Measurements from ENCODE around the gene TPM1. TPM values are rescaled to one million over a fixed set of nuclear protein-coding genes. Genes with fewer than 3 reads are reported as not detected.

Gene TPM1
- total and polyA plus RNA-seq, 10 of the 15 experiments (the other 5 are each of a cell fraction or from before 2014, with no cell fraction given), result 0.43 to 10.0 (median 2.4) TPM

- Histone ChIP-seq H3K4me2 (ENCODE audit: control insufficient read depth, insufficient read depth) (no peak overlapping the region), H3K4me1 (ENCODE audit: control insufficient read depth, insufficient read depth, low read length) (no peaks in the 10 kb centered on the region), H2AFZ (ENCODE audit: control insufficient read depth, low read depth, low read length) (no peak overlapping the region), H3K27me3 (replicated peaks in 1 of 2; ENCODE audit: control insufficient read depth in 2 of 2, insufficient read depth in 2 of 2, low read length in 1 of 2) (no peaks in the 10 kb centered on the region; a peak in 2 of 4 replicates), H3K4me3 (no peak overlapping the region), H3K36me3 (ENCODE audit: control insufficient read depth in 2 of 2, insufficient read depth in 2 of 2, low read length in 1 of 2) (no peaks in the 10 kb centered on the region), H3K79me2 (ENCODE audit: control insufficient read depth, insufficient read depth, low read length) (no peaks in the 10 kb centered on the region), H3K27ac (ENCODE audit: control insufficient read depth, insufficient read depth) (no peak overlapping the region), H3K9ac (ENCODE audit: control insufficient read depth, insufficient read depth, low read length) (no peak overlapping the region), H3K9me3 (replicated peaks; ENCODE audit: control insufficient read depth, insufficient read depth, low read length) (no peaks in the 10 kb centered on the region), H4K20me1 (ENCODE audit: control insufficient read depth, insufficient read depth) (no peaks in the 10 kb centered on the region)
- ChIA-PET RAD21 (ENCODE audit: unreplicated experiment) (interaction anchor here (0.5 to 5.4 kb wide), 9 partner anchors 46 to 973 kb away, joined by 3 to 39 read pairs (median 3); no protein-coding TSS in a partner anchor), POLR2A (no interaction called here), SMC1A (ENCODE audit: uncharacterized antibody, unreplicated experiment) (interaction anchor here (0.7 to 4.8 kb wide), 9 partner anchors 9 to 308 kb away, joined by 3 to 27 read pairs (median 3); no protein-coding TSS in a partner anchor), CTCF (interaction anchor here (0.6 to 6.3 kb wide), 24 partner anchors 20 to 352 kb away, joined by 3 to 107 read pairs (median 4); no protein-coding TSS in a partner anchor)
- intact Hi-C loops (cut with micrococcal nuclease; ENCODE audit: unreplicated experiment) (no loop called here), in situ Hi-C loops (cut with MboI) (loop anchor here (10.0 kb wide), 1 partner anchor 250 kb away; no protein-coding TSS in a partner anchor)
- 3% methylated on average over 2 of the region's 2 CpGs for WGBS (ENCODE audit: insufficient coverage, insufficient replicate concordance, low lambda C conversion rate, missing lambda C conversion rate)
- DNase-seq (ENCODE audit: low read depth, low spot score) (no peak), ATAC-seq (no peak), FAIRE-seq (no peak)
- TF ChIP-seq RB1 (IDR thresholded peaks at IDR 0.05; ENCODE audit: borderline replicate concordance) (no peak), SUZ12 (IDR thresholded peaks at IDR 0.05; ENCODE audit: unreplicated experiment) (no peak), GABPA (IDR thresholded peaks at IDR 0.05; ENCODE audit: low read depth) (no peak), GATAD2B (conservative IDR thresholded peaks at IDR 0.05; ENCODE audit: low read depth) (no peak), MTA3 (IDR thresholded peaks at IDR 0.05; ENCODE audit: borderline replicate concordance, low read length) (no peak), KAT2A (conservative IDR thresholded peaks at IDR 0.05; ENCODE audit: control insufficient read depth, low read depth, low read length) (no peak), ZZZ3 (IDR thresholded peaks at IDR 0.05; ENCODE audit: control insufficient read depth, insufficient read length, low read depth) (no peak), HCFC1 (IDR thresholded peaks at IDR 0.05; ENCODE audit: low read length) (no peak), SMAD1 (IDR thresholded peaks at IDR 0.05; ENCODE audit: low read depth, partially characterized antibody) (no peak), HDAC2 (IDR thresholded peaks at IDR 0.05) (no peak), MYB (IDR thresholded peaks at IDR 0.05; ENCODE audit: borderline replicate concordance, low read depth, low read length) (no peak), FOXM1 (IDR thresholded peaks at IDR 0.05; ENCODE audit: low read depth, low read length) (no peak)
- BruUV-seq (replicated peaks), result no TSS peak
Measured at GRCh38 chr15:63094495-63094931, 52.0 kb downstream of the TPM1 start.

Measured in GM12878 (cell line).